Spinal cord (tissue), 10 donors: Measurements from ENCODE around the gene KCNK10. TPM values are rescaled to one million over a fixed set of nuclear protein-coding genes. Genes with fewer than 3 reads are reported as not detected.
A peak's percentile ranks its signal among the peaks of the same experiment; 100 is the strongest.

Experiments
- DNase-seq, 6 donors: peaks; one replicate each; pipeline versions ENCODE4 v3.0.0 to v3.0.0-alpha.2; 2013 to 2015; ENCODE audit warnings: low spot score in 6 of 6, low read depth in 4 of 6
- H3K27ac ChIP-seq: one replicate; pipeline ENCODE4 v1.5.1; 2013; ENCODE audit warnings: low read depth, low read length, control low read depth
- H3K27me3 ChIP-seq: one replicate; pipeline ENCODE4 v1.6.1; 2013; ENCODE audit warnings: low read length; ENCODE audit not compliant: control insufficient read depth, insufficient read depth
- H3K36me3 ChIP-seq: one replicate; pipeline ENCODE4 v1.6.1; 2013; ENCODE audit warnings: low read length; ENCODE audit not compliant: control insufficient read depth, insufficient read depth
- H3K4me1 ChIP-seq: one replicate; pipeline ENCODE4 v1.6.1; 2013; ENCODE audit warnings: low read length; ENCODE audit not compliant: control insufficient read depth, insufficient read depth
- H3K4me3 ChIP-seq: one replicate; pipeline ENCODE4 v1.5.1; 2013; ENCODE audit warnings: low read depth, low read length, control low read depth
- H3K9me3 ChIP-seq: one replicate; pipeline ENCODE4 v1.6.1; 2013; ENCODE audit warnings: low read length; ENCODE audit not compliant: control insufficient read depth, insufficient read depth
- WGBS: methylation state at CpG from one replicate; pipeline ENCODE4 v1.1.5; 2013; ENCODE audit warnings: missing lambda C conversion rate; ENCODE audit not compliant: insufficient coverage; 5-methylcytosine and 5-hydroxymethylcytosine counted together
- polyA plus RNA-seq, 2 donors: library from polyadenylated mRNA; unstranded; fragments of 120-200 nt; gene quantifications; one replicate each; pipeline ENCODE4 v1.2.1, GENCODE V29; 2013; ENCODE audit not compliant: insufficient read length in 2 of 2
- total RNA-seq, 2 donors: library from RNA; depleted of rRNA in 1 of 2; stranded (reverse); fragments of 120-200 nt in 1 of 2; fragments of >200 nt in 1 of 2; gene quantifications; one replicate each; pipeline versions ENCODE4 v1.2.3 to v1.2.4, GENCODE V29; 2013 to 2014
- donor health status: healthy.

The KCNK10 gene
- total and polyA plus RNA-seq, 4 donors = 6.2 to 15.3 (median 11.9) TPM

- no peaks in the 10 kb centered on the region for H3K27me3 ChIP-seq
- no peaks in the 10 kb centered on the region for H3K4me1 ChIP-seq
- no peak overlapping the region for H3K4me3 ChIP-seq
- H3K9me3 ChIP-seq = no peaks in the 10 kb centered on the region
- peak in 2 of 6 donors; percentile 55 to 62 for DNase-seq
- H3K27ac ChIP-seq = no peak overlapping the region
- H3K36me3 ChIP-seq = peaks cover 8% of the 10 kb centered on the region
- no CpG with 5 or more reads among the region's 4 CpGs for WGBS
Measured at GRCh38 chr14:88258021-88258420, 65.0 kb downstream of the KCNK10 start.

GRCh38 chr14:88256997-88257950 lies 65.8 kb downstream of the KCNK10 start:
- peak in 2 of 6 donors; percentile 52 to 75 for DNase-seq
- Histone ChIP-seq H3K4me3 (no peak overlapping the region), H3K36me3 (peaks cover 3% of the 10 kb centered on the region), H3K27ac (no peak overlapping the region), H3K27me3 (no peaks in the 10 kb centered on the region), H3K4me1 (peaks cover 2% of the 10 kb centered on the region), H3K9me3 (no peaks in the 10 kb centered on the region)
- WGBS = 52% methylated on average over 7 of the region's 9 CpGs

- Histone ChIP-seq H3K4me3 (no peak overlapping the region), H3K4me1 (peaks cover 2% of the 10 kb centered on the region), H3K27ac (no peak overlapping the region), H3K9me3 (no peaks in the 10 kb centered on the region), H3K36me3 (peaks cover 2% of the 10 kb centered on the region), H3K27me3 (no peaks in the 10 kb centered on the region)
- DNase-seq = no peak
- 61% methylated on average over 3 of the region's 4 CpGs for WGBS
Measured at GRCh38 chr14:88255798-88256197, 67.3 kb downstream of the KCNK10 start.

DNA sequence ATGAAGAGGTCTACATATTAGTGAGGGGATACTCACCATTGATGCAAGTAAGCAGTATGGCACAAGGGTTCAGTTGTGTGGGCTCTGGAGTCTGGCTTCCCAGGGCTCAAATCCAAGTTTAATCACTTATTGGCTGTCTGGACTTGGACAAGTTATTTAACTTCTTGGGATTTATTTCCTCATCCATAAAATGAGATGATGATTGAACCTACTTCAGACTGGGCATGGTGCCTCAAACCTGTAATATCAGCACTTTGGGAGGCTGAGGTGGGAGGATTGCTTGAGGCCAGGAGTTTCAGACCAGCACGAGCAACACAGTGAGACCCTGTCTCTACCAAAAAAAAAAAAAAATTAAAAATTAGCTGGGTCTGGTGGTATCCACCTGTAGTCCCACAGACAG lies 67.9 kb downstream of the KCNK10 start:
- no CpG with 5 or more reads among the region's 1 CpG for WGBS
- no peak overlapping the region for H3K27ac ChIP-seq
- no peak for DNase-seq
- H3K4me1 ChIP-seq = peaks cover 2% of the 10 kb centered on the region
- no peak overlapping the region for H3K4me3 ChIP-seq
- no peaks in the 10 kb centered on the region for H3K9me3 ChIP-seq
- no peaks in the 10 kb centered on the region for H3K27me3 ChIP-seq
- peaks cover 2% of the 10 kb centered on the region for H3K36me3 ChIP-seq

GRCh38 chr14:88252498-88252897 lies 70.6 kb downstream of the KCNK10 start:
- Histone ChIP-seq H3K36me3 (peaks cover 2% of the 10 kb centered on the region), H3K4me1 (peaks cover 2% of the 10 kb centered on the region), H3K9me3 (no peaks in the 10 kb centered on the region), H3K4me3 (no peak overlapping the region), H3K27ac (no peak overlapping the region), H3K27me3 (no peaks in the 10 kb centered on the region)
- DNase-seq = peak in 2 of 6 donors; percentile 20 to 78
- 80% methylated on average over 2 of the region's 3 CpGs for WGBS

DNA sequence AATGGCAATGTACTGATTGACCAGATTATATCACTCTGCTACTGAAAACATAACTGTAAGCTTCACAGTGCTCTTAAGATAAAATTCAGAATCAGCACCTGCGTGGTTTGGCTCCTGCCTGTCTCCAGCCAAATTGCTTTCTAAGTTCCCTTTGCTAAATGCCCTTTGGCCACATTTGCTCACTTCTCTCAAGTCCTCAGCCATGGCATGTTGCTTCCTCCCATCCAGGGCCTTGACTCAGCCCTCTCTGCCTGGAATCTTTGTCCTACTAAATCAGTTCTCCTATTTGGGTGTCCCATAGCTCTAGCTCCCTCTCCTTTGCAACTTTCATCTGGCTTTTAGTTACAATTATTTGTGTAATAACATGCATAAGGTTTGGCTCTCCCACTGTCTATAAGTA lies 71.4 kb downstream of the KCNK10 start:
- Histone ChIP-seq H3K36me3 (peaks cover 2% of the 10 kb centered on the region), H3K9me3 (no peaks in the 10 kb centered on the region), H3K27ac (no peak overlapping the region), H3K4me3 (no peak overlapping the region), H3K4me1 (peaks cover 2% of the 10 kb centered on the region), H3K27me3 (no peaks in the 10 kb centered on the region)
- WGBS = 94% methylated on average over 1 of the region's 1 CpG
- DNase-seq = no peak

- Histone ChIP-seq H3K9me3 (no peaks in the 10 kb centered on the region), H3K27me3 (no peaks in the 10 kb centered on the region), H3K4me1 (peaks cover 6% of the 10 kb centered on the region), H3K36me3 (no peaks in the 10 kb centered on the region), H3K27ac (no peak overlapping the region), H3K4me3 (no peak overlapping the region)
- DNase-seq = no peak
- 89% methylated on average over 4 of the region's 4 CpGs for WGBS
Measured at GRCh38 chr14:88249266-88249665, 73.8 kb downstream of the KCNK10 start.

GRCh38 chr14:88248606-88249005 lies 74.5 kb downstream of the KCNK10 start:
- no peaks in the 10 kb centered on the region for H3K36me3 ChIP-seq
- no peak for DNase-seq
- no peaks in the 10 kb centered on the region for H3K27me3 ChIP-seq
- H3K4me3 ChIP-seq = no peak overlapping the region
- WGBS = no CpG with 5 or more reads among the region's 4 CpGs
- no peaks in the 10 kb centered on the region for H3K9me3 ChIP-seq
- no peak overlapping the region for H3K27ac ChIP-seq
- peaks cover 6% of the 10 kb centered on the region for H3K4me1 ChIP-seq

DNA sequence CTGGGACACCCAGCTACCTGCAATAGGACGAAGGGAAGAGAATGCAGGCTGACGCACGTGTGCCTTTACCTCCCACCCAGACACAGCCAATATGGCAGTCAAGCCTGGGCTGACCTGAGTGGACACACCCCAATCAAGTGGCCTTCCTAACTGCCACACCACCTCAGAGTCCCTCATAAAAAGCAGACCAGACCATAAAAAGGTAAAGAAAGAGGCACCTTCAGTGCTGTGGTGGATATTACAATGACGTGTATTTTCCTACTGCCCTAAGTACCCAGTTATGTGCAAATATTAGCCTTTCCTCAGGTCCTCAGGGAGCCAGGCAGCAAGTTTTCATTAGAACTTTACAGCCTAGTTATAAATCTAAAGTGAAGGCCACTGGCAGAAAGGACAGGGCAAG lies 75.8 kb downstream of the KCNK10 start:
- no peak for DNase-seq
- Histone ChIP-seq H3K4me1 (peaks cover 4% of the 10 kb centered on the region), H3K9me3 (no peaks in the 10 kb centered on the region), H3K27me3 (no peaks in the 10 kb centered on the region), H3K27ac (no peak overlapping the region), H3K36me3 (no peaks in the 10 kb centered on the region), H3K4me3 (no peak overlapping the region)
- 80% methylated on average over 3 of the region's 4 CpGs for WGBS

DNA sequence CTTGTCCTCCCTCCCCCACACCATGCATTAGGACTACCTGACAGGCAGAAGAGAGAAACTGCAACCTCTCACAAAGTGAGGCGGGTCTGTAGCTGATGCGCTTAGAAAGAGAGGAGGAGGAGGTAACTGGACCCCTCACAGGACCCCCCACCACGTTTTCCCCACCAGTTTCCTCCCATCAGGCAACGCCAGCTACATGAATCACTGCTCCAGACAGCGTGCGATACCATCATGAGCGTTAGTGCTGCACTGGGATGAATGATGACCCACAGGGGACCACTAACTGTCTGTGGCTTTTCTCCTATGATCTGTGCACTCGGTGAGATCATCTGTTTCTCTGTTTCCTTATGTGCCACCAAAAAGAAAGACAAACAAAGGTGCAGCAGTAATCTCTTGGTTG lies 77.7 kb downstream of the KCNK10 start:
- Histone ChIP-seq H3K4me1 (peaks cover 4% of the 10 kb centered on the region), H3K27me3 (no peaks in the 10 kb centered on the region), H3K4me3 (no peak overlapping the region), H3K9me3 (no peaks in the 10 kb centered on the region), H3K27ac (no peak overlapping the region), H3K36me3 (no peaks in the 10 kb centered on the region)
- peak in 2 of 6 donors; percentile 15 to 88 for DNase-seq
- WGBS = 26% methylated on average over 5 of the region's 8 CpGs
